Measurements from ENCODE around the gene CFLAR.

The CFLAR gene

DNA sequence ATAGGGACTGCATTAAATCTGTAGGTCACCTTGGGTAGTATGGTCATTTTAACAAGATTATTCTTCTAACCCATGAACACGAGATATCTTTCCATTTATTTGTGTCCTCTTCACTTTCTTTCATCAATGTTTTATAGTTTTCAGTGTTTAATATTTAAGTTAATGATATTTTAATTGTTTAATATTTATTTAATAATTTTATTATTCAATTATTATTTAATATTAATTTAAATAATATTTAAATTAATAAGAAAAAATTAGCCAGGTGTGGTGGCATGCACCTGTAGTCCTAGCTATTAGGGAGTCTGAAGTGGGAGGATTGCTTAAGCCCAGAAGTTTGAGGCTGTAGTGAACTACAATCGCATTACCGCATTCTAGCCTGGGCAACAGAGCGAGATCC, 100.0 kb downstream of the CFLAR start (continued):
- TF ChIP-seq, protein P1, sequence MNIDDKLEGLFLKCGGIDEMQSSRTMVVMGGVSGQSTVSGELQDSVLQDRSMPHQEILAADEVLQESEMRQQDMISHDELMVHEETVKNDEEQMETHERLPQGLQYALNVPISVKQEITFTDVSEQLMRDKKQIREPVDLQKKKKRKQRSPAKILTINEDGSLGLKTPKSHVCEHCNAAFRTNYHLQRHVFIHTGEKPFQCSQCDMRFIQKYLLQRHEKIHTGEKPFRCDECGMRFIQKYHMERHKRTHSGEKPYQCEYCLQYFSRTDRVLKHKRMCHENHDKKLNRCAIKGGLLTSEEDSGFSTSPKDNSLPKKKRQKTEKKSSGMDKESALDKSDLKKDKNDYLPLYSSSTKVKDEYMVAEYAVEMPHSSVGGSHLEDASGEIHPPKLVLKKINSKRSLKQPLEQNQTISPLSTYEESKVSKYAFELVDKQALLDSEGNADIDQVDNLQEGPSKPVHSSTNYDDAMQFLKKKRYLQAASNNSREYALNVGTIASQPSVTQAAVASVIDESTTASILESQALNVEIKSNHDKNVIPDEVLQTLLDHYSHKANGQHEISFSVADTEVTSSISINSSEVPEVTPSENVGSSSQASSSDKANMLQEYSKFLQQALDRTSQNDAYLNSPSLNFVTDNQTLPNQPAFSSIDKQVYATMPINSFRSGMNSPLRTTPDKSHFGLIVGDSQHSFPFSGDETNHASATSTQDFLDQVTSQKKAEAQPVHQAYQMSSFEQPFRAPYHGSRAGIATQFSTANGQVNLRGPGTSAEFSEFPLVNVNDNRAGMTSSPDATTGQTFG (tag by site-specific recombination; IDR thresholded peaks at IDR 0.05; ENCODE audit: borderline replicate concordance) = no peak
- TF ChIP-seq ZNF521 (tag by site-specific recombination; IDR thresholded peaks at IDR 0.05) = no peak
- TF ChIP-seq ZNF549 (tag by site-specific recombination; IDR thresholded peaks at IDR 0.05) = no peak
- TF ChIP-seq ZNF629 (tag by site-specific recombination; IDR thresholded peaks at IDR 0.05) = no peak
- TF ChIP-seq ZNF239 (tag by site-specific recombination; IDR thresholded peaks at IDR 0.05) = no peak
- TF ChIP-seq HOXA7 (CRISPR knock-in tag; IDR thresholded peaks at IDR 0.05; ENCODE audit: borderline replicate concordance) = no peak
- no peak for TF ChIP-seq ZNF768 (tag by site-specific recombination; IDR thresholded peaks at IDR 0.05)
- TF ChIP-seq ZNF114 (tag by site-specific recombination; IDR thresholded peaks at IDR 0.05) = no peak
- no peak for TF ChIP-seq ZNF777 (tag by site-specific recombination; IDR thresholded peaks at IDR 0.05; ENCODE audit: borderline replicate concordance)
- TF ChIP-seq ZNF600 (tag by site-specific recombination; IDR thresholded peaks at IDR 0.05) = no peak
- TF ChIP-seq PRDM4 (tag by site-specific recombination; IDR thresholded peaks at IDR 0.05) = no peak
- no peak for TF ChIP-seq ZNF140 (tag by site-specific recombination; IDR thresholded peaks at IDR 0.05)

- ChIA-PET POLR2A (no interaction called here), CTCF (no interaction called here)
- Histone ChIP-seq H3K9me3 (ENCODE audit: control insufficient read depth, insufficient read depth, low read depth, low read length) (no peaks in the 10 kb centered on the region), H3K4me3 (ENCODE audit: low read depth, low read length) (no peak overlapping the region), H3K4me1 (ENCODE audit: control insufficient read depth, insufficient read depth, low read length) (peaks cover 6% of the 10 kb centered on the region), H3K27ac (ENCODE audit: extremely low read depth, low read depth, low read length) (no peak overlapping the region), H3K36me3 (ENCODE audit: control insufficient read depth in 2 of 2, insufficient read depth in 1 of 2, low read length in 2 of 2) (peaks cover 0 to 27% of the 10 kb centered on the region in 2 experiments; a peak in 2 of 3 replicates)
- no peak for TF ChIP-seq ZNF133 (tag by site-specific recombination; IDR thresholded peaks at IDR 0.05)
- no peak for TF ChIP-seq ZNF561 (tag by site-specific recombination; IDR thresholded peaks at IDR 0.05; ENCODE audit: borderline replicate concordance)
- TF ChIP-seq ZNF585B (tag by site-specific recombination; IDR thresholded peaks at IDR 0.05) = no peak
- TF ChIP-seq BCL11B (tag by site-specific recombination; IDR thresholded peaks at IDR 0.05; ENCODE audit: low read depth) = no peak
- no peak for TF ChIP-seq ZSCAN16 (tag by site-specific recombination; IDR thresholded peaks at IDR 0.05)
- TF ChIP-seq, protein P2, sequence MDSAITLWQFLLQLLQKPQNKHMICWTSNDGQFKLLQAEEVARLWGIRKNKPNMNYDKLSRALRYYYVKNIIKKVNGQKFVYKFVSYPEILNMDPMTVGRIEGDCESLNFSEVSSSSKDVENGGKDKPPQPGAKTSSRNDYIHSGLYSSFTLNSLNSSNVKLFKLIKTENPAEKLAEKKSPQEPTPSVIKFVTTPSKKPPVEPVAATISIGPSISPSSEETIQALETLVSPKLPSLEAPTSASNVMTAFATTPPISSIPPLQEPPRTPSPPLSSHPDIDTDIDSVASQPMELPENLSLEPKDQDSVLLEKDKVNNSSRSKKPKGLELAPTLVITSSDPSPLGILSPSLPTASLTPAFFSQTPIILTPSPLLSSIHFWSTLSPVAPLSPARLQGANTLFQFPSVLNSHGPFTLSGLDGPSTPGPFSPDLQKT (IDR thresholded peaks at IDR 0.05; ENCODE audit: borderline replicate concordance, low read depth, low read length) = no peak
- TF ChIP-seq ZNF843 (tag by site-specific recombination; IDR thresholded peaks at IDR 0.05) = no peak
- TF ChIP-seq, protein P3, sequence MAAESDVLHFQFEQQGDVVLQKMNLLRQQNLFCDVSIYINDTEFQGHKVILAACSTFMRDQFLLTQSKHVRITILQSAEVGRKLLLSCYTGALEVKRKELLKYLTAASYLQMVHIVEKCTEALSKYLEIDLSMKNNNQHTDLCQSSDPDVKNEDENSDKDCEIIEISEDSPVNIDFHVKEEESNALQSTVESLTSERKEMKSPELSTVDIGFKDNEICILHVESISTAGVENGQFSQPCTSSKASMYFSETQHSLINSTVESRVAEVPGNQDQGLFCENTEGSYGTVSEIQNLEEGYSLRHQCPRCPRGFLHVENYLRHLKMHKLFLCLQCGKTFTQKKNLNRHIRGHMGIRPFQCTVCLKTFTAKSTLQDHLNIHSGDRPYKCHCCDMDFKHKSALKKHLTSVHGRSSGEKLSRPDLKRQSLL (tag by site-specific recombination; IDR thresholded peaks at IDR 0.05) = no peak
- no peak for TF ChIP-seq SP3 (tag by site-specific recombination; IDR thresholded peaks at IDR 0.05)
- TF ChIP-seq ZNF449 (tag by site-specific recombination; IDR thresholded peaks at IDR 0.05) = no peak
- TF ChIP-seq ZNF600 (tag by site-specific recombination; IDR thresholded peaks at IDR 0.05) = no peak
- TF ChIP-seq, protein P4, sequence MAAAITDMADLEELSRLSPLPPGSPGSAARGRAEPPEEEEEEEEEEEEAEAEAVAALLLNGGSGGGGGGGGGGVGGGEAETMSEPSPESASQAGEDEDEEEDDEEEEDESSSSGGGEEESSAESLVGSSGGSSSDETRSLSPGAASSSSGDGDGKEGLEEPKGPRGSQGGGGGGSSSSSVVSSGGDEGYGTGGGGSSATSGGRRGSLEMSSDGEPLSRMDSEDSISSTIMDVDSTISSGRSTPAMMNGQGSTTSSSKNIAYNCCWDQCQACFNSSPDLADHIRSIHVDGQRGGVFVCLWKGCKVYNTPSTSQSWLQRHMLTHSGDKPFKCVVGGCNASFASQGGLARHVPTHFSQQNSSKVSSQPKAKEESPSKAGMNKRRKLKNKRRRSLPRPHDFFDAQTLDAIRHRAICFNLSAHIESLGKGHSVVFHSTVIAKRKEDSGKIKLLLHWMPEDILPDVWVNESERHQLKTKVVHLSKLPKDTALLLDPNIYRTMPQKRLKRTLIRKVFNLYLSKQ (tag by site-specific recombination; IDR thresholded peaks at IDR 0.05; ENCODE audit: borderline replicate concordance) = no peak
- TF ChIP-seq ZFP3 (tag by site-specific recombination; IDR thresholded peaks at IDR 0.05; ENCODE audit: low read depth) = no peak
- no peak for TF ChIP-seq ZNF704 (tag by site-specific recombination; IDR thresholded peaks at IDR 0.05)
- no peak for TF ChIP-seq SETDB1 (IDR thresholded peaks at IDR 0.05; ENCODE audit: insufficient read length, low read length)
- TF ChIP-seq ZNF140 (tag by site-specific recombination; IDR thresholded peaks at IDR 0.05) = no peak
- TF ChIP-seq ZNF23 (tag by site-specific recombination; IDR thresholded peaks at IDR 0.05; ENCODE audit: borderline replicate concordance) = no peak
Observed at GRCh38 chr2:201216918-201217317, 101.0 kb downstream of the CFLAR start.

Measured in HEK293 (cell line).